KMS-11 (cell line): ENCODE measurements around the gene SIRPA.

ENCODE experiments used
- H2AFZ ChIP-seq: fragments of 200-600 bp; sonication (generic); 2 replicates; pipeline ENCODE4 v1.6.1; 2016; ENCODE audit warnings: antibody characterized with exemption, mixed run types, low read depth
- H3K27ac ChIP-seq: fragments of 200-600 bp; sonication (generic); 2 replicates; pipeline ENCODE4 v1.6.1; 2016; ENCODE audit warnings: mild to moderate bottlenecking, mixed run types
- H3K27me3 ChIP-seq: fragments of 200-600 bp; sonication (generic); 2 replicates; pipeline ENCODE4 v1.6.1; 2017; ENCODE audit warnings: mild to moderate bottlenecking, low read depth, mixed run types, moderate library complexity; ENCODE audit not compliant: insufficient read depth
- H3K36me3 ChIP-seq: fragments of 200-600 bp; sonication (generic); 2 replicates; pipeline ENCODE4 v1.6.1; 2017; ENCODE audit warnings: mild to moderate bottlenecking, mixed run types; ENCODE audit not compliant: insufficient read depth
- H3K4me1 ChIP-seq: fragments of 200-600 bp; sonication (generic); 2 replicates; pipeline ENCODE4 v1.6.1; 2016; ENCODE audit warnings: mild to moderate bottlenecking, low read depth, mixed run types; ENCODE audit not compliant: poor library complexity, severe bottlenecking
- H3K4me2 ChIP-seq: fragments of 200-600 bp; sonication (generic); 2 replicates; pipeline ENCODE4 v1.7.0; 2016; ENCODE audit warnings: mild to moderate bottlenecking, mixed run types
- H3K4me3 ChIP-seq: fragments of 200-600 bp; sonication (generic); IDR thresholded peaks from 2 replicates; pipeline ENCODE4 v1.6.1; 2017; ENCODE audit warnings: low read depth, low read length, mixed read lengths; ENCODE audit not compliant: insufficient read depth
- H3K79me2 ChIP-seq: fragments of 200-600 bp; sonication (generic); 2 replicates; pipeline ENCODE4 v1.6.1; 2016; ENCODE audit warnings: low read depth, mixed run types; ENCODE audit not compliant: insufficient read depth
- H3K9ac ChIP-seq: fragments of 200-600 bp; sonication (generic); 2 replicates; pipeline ENCODE4 v1.6.1; 2016; ENCODE audit warnings: mild to moderate bottlenecking, mixed run types
- H4K20me1 ChIP-seq: fragments of 200-600 bp; sonication (generic); 2 replicates; pipeline ENCODE4 v1.6.1; 2016; ENCODE audit warnings: mild to moderate bottlenecking, mixed run types; ENCODE audit not compliant: insufficient read depth
- TF ChIP-seq, protein P1 (sequence below): fragments of 200-600 bp; sonication (generic); conservative IDR thresholded peaks from 2 replicates; pipeline ENCODE4 v1.6.1; 2017; ENCODE audit warnings: low read depth, mild to moderate bottlenecking, antibody characterized with exemption, low read length, moderate library complexity, mixed read lengths

SIRPA gene

DNA sequence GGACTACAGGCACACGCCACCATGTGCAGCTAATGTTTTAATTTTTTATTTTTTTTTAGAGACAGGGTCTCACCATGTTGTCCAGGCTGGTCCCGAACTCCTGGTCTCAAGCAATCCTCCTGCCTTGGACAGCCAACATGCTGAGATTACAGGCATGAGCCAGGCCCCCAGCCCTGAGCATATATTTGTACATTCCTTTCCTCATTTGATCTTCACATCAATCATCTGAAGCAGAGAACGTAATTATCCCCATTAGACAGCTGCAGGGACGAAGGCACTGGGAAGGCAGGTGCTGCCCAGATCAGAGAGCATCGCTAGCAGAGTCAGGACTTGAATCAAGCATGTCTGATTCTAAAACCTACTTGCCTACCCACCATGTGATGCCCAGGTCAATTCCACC is 41.0 kb upstream of the SIRPA start:
- TF ChIP-seq, protein P1, sequence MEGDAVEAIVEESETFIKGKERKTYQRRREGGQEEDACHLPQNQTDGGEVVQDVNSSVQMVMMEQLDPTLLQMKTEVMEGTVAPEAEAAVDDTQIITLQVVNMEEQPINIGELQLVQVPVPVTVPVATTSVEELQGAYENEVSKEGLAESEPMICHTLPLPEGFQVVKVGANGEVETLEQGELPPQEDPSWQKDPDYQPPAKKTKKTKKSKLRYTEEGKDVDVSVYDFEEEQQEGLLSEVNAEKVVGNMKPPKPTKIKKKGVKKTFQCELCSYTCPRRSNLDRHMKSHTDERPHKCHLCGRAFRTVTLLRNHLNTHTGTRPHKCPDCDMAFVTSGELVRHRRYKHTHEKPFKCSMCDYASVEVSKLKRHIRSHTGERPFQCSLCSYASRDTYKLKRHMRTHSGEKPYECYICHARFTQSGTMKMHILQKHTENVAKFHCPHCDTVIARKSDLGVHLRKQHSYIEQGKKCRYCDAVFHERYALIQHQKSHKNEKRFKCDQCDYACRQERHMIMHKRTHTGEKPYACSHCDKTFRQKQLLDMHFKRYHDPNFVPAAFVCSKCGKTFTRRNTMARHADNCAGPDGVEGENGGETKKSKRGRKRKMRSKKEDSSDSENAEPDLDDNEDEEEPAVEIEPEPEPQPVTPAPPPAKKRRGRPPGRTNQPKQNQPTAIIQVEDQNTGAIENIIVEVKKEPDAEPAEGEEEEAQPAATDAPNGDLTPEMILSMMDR: no peak
- Histone ChIP-seq H3K27ac (no peak overlapping the region), H3K4me2 (no peak overlapping the region), H2AFZ (no peak overlapping the region), H3K9ac (no peak overlapping the region), H3K4me3 (no peak overlapping the region), H3K79me2 (no peaks in the 10 kb centered on the region), H4K20me1 (no peaks in the 10 kb centered on the region), H3K36me3 (no peaks in the 10 kb centered on the region), H3K27me3 (no peaks in the 10 kb centered on the region), H3K4me1 (no peaks in the 10 kb centered on the region)

DNA sequence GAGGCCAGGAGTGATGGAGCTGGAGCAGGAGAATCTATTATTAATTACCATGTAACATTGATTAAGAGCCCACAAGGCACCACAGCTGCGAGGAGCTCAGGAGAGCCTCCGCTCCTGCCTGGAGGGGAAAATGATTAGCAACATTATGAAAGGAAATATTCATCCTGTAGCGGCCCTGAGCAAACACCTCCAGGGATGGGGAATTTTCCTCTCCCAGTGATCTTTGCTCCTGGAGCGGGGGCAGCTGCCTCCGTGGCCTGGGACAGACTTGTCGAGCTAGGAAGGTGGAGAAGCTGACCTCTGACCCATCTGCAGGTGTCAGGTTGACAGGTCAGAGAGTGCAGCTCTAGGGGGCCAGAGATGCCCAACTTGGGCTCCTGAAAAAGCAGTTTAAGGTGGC is 40.1 kb upstream of the SIRPA start:
- TF ChIP-seq, protein P1: no peak
- Histone ChIP-seq H4K20me1 (no peaks in the 10 kb centered on the region), H3K27ac (no peak overlapping the region), H3K4me3 (no peak overlapping the region), H3K27me3 (no peaks in the 10 kb centered on the region), H3K4me1 (no peaks in the 10 kb centered on the region), H3K79me2 (no peaks in the 10 kb centered on the region), H3K4me2 (no peak overlapping the region), H2AFZ (no peak overlapping the region), H3K9ac (no peak overlapping the region), H3K36me3 (no peaks in the 10 kb centered on the region)

DNA sequence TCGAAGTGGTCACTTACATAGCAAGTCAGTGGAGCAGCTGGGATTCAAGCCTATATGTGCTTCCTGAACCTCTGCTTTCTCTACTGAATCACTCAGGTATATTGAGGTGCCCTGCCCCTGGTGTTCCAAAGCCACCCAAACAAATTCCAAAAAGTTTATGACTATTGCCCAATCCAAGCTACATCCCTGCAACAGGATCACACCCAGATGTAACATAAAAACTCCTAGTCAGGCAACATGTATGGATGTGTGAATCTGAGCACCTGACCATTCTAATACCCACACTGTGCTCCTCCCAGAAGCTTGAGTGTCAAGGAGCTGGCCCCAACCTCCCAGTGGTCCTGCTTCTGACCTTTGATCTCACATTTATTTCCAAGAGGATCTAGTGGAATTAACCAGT is 39.5 kb upstream of the SIRPA start:
- H3K27ac ChIP-seq: no peak overlapping the region
- H4K20me1 ChIP-seq: no peaks in the 10 kb centered on the region
- no peaks in the 10 kb centered on the region for H3K4me1 ChIP-seq
- H3K4me3 ChIP-seq: no peak overlapping the region
- no peak overlapping the region for H2AFZ ChIP-seq
- no peaks in the 10 kb centered on the region for H3K27me3 ChIP-seq
- TF ChIP-seq, protein P1: no peak
- H3K9ac ChIP-seq: no peak overlapping the region
- H3K79me2 ChIP-seq: no peaks in the 10 kb centered on the region
- no peaks in the 10 kb centered on the region for H3K36me3 ChIP-seq
- H3K4me2 ChIP-seq: no peak overlapping the region

DNA sequence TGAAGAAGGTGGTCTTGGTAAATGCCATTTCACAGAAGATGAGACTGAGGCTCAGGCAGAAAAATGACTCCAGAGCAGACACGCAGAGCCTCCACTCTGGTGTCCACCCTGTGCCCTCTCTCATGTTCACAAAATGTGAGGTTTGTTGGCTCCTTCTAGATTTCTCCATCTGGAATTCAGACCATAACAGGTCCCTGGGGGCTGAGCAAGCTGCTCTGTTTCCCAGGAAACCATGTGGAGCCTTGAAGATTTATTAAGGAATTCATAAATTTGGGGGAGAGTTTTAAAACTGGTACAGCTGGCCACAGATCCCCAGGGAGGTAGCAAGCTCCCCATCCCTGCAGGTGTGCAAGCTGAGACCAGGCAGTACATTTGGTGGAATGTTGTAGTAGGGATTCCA is 38.8 kb upstream of the SIRPA start:
- no peaks in the 10 kb centered on the region for H4K20me1 ChIP-seq
- no peak overlapping the region for H3K4me3 ChIP-seq
- no peak overlapping the region for H3K9ac ChIP-seq
- H3K27ac ChIP-seq: no peak overlapping the region
- no peaks in the 10 kb centered on the region for H3K79me2 ChIP-seq
- no peaks in the 10 kb centered on the region for H3K36me3 ChIP-seq
- TF ChIP-seq, protein P1: no peak
- H2AFZ ChIP-seq: no peak overlapping the region
- H3K27me3 ChIP-seq: no peaks in the 10 kb centered on the region
- H3K4me1 ChIP-seq: no peaks in the 10 kb centered on the region
- H3K4me2 ChIP-seq: no peak overlapping the region

DNA sequence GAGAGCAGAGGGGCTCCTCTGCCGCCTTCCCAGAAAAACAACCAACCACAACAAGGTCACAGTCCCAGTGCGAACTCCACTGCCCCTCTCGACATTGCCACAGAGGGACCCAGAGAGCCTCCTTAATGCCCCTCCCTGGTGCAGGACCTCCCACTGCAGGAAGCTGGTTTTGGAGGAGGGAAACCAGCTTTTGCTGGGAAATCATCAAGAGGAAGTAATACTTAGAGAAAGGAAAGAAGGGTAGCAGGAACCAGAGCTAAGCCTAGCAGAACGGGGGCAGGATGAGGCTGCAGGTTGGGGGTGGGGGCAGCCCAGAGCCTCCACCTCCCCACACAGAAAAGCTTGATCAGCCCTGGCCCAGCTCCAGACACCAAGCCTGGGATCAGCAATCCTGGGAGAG is 37.7 kb upstream of the SIRPA start:
- Histone ChIP-seq H3K4me3 (no peak overlapping the region), H3K27ac (no peak overlapping the region), H2AFZ (no peak overlapping the region), H3K4me1 (no peaks in the 10 kb centered on the region), H3K79me2 (no peaks in the 10 kb centered on the region), H4K20me1 (no peaks in the 10 kb centered on the region), H3K9ac (no peak overlapping the region), H3K4me2 (no peak overlapping the region), H3K36me3 (no peaks in the 10 kb centered on the region), H3K27me3 (no peaks in the 10 kb centered on the region)
- TF ChIP-seq, protein P1: no peak
